WERI-Rb-1 (cell line): ENCODE measurements around the gene NUTF2.
"Not testable (repeated sequence)": the region's sequence is repeated elsewhere in the genome, so short reads cannot be mapped to it uniquely, and the experiment has no call there.

Experiments used
- DNase-seq: peaks from one replicate; pipeline ENCODE4 v3.0.0-alpha.2; 2020
- H3K27ac ChIP-seq: fragments of 250-450 bp; sonication (Bioruptor Pico); 2 replicates; pipeline ENCODE4 v1.5.1; 2020; ENCODE audit warnings: mild to moderate bottlenecking, moderate library complexity
- H3K27me3 ChIP-seq: fragments of 250-450 bp; sonication (Bioruptor Pico); 2 replicates; pipeline ENCODE4 v1.5.1; 2021; ENCODE audit warnings: mild to moderate bottlenecking, low read depth, moderate library complexity; ENCODE audit not compliant: insufficient read depth, severe bottlenecking
- H3K36me3 ChIP-seq: fragments of 250-450 bp; sonication (Bioruptor Pico); 2 replicates; pipeline ENCODE4 v1.5.1; 2020; ENCODE audit warnings: mild to moderate bottlenecking, moderate library complexity
- H3K4me3 ChIP-seq: 2 replicates; pipeline ENCODE4 v1.5.1; 2011; ENCODE audit warnings: low read depth, mild to moderate bottlenecking, control low read depth, low read length
- H3K9me3 ChIP-seq: fragments of 250-450 bp; sonication (Bioruptor Pico); 2 replicates; pipeline ENCODE4 v1.5.1; 2021; ENCODE audit warnings: mild to moderate bottlenecking, moderate library complexity; ENCODE audit not compliant: severe bottlenecking
- CTCF ChIP-seq: IDR thresholded peaks from 2 replicates; pipeline ENCODE4 v1.5.1; 2011; ENCODE audit warnings: low read depth, mild to moderate bottlenecking, control low read depth, inconsistent platforms, low read length

NUTF2 gene

DNA sequence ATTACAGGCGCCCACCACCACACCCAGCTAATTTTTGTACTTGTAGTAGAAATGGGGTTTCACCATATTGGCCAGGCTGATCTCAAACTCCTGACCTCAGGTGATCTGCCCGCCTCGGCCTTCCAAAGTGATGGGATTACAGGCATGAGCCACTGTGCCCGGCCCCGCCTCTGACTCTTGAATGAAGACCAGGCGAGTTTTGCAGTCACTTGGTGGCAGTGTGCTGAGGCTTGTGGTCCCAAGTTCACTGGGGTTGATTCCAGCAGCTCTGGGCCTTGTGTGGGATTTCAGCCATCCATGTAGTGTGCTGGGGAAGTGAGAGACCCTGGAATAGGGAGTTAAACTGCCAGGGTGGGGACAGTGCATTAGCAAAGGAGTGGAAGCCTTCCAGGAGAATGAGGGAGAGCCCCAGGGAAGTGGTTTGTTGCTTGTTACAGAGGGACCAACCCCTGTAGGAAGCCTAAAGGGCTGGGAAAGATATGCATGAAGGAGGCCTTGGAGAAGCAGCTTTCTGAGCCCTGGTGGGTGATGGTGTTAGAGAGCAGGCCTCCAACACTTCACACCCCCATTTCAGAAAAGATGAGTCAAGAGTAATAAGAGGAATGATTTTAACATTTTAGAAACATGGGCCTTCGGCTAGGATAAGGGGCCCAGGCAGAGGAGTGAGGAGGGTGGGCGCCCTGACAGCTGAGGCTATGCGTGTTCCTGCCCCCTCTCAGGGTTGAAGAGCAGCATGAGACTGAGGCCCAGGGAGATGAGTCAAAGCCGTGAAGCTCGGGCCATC lies 60.9 kb downstream of the NUTF2 start:
- Histone ChIP-seq H3K27ac (0 out of 2 replicates have a peak overlapping the region, but pooled peaks have one; percentile 4), H3K27me3 (no peaks in the 10 kb centered on the region), H3K4me3 (no peak overlapping the region), H3K9me3 (no peaks in the 10 kb centered on the region), H3K36me3 (peaks cover 16% of the 10 kb centered on the region)
- peak; percentile 43; the same call in 1 of the 2 replicates for TF ChIP-seq CTCF
- DNase-seq = peak; percentile 82

GRCh38 chr16:67909056-67909742 lies 62.5 kb downstream of the NUTF2 start:
- no peak for TF ChIP-seq CTCF
- no peak for DNase-seq
- no peaks in the 10 kb centered on the region for H3K27me3 ChIP-seq
- H3K27ac ChIP-seq = no peak overlapping the region
- no peak overlapping the region for H3K4me3 ChIP-seq
- H3K9me3 ChIP-seq = no peaks in the 10 kb centered on the region
- H3K36me3 ChIP-seq = peaks cover 16% of the 10 kb centered on the region

DNA sequence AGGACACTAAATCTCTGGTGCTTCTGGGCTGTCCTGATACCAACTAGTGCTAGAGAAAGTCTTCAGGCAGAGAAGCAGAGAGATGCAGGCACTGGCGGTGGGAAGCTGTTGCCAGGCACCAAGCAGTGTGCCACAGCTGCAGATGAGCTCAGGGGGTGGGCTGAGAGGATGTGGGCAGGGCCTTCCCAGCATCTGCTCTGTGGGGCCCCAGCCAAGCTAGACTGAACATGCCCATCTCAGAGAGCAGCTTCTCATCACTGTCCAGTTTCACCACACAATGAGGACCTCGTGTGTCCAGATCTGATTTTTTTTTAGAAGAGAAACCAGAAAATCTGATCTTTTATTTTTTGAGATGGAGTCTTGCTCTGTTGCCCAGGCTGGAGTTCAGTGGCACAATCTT lies 63.4 kb downstream of the NUTF2 start:
- H3K9me3 ChIP-seq = no peaks in the 10 kb centered on the region
- no peaks in the 10 kb centered on the region for H3K27me3 ChIP-seq
- no peak for DNase-seq
- peaks cover 16% of the 10 kb centered on the region for H3K36me3 ChIP-seq
- H3K4me3 ChIP-seq = no peak overlapping the region
- no peak for TF ChIP-seq CTCF
- no peak overlapping the region for H3K27ac ChIP-seq

DNA sequence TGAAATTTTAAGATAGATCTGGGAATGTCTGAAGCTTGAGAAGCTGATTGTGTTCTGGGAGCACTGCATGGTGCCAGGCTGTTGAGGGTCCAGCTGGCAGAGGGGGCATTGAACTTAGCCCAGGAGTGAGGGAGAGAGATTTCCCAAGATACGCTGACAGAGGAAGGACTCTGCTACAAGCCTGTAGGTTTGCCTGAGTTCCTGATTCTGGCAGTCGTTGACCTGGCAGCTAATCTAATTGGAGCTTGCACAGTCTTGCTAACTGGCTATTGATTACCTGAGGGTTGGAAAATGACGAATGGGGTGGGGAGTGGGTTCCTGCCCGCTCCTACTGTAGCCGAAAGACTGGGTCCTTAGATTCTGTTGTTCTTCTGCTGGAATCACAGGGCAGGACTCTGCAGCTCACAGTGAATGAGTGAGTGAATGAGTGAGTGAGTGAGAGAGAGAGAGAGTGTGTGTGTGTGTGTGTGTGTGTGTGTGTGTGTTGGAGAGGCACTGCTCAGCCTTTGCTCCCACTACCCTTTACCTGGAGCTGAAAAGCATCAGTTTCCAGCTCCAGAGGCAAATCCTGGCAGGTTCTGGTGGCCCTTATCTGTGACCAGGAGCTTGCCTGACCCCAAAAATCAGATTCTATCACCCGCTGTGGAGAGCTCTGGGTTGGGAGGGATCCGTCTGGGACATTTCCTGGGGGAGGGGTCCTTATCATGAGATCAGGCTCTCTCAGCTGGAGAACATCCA lies 68.2 kb downstream of the NUTF2 start:
- no peak for TF ChIP-seq CTCF
- Histone ChIP-seq H3K36me3 (peaks cover 8% of the 10 kb centered on the region), H3K4me3 (no peak overlapping the region), H3K27ac (no peak overlapping the region), H3K9me3 (no peaks in the 10 kb centered on the region), H3K27me3 (no peaks in the 10 kb centered on the region)
- no peak for DNase-seq

DNA sequence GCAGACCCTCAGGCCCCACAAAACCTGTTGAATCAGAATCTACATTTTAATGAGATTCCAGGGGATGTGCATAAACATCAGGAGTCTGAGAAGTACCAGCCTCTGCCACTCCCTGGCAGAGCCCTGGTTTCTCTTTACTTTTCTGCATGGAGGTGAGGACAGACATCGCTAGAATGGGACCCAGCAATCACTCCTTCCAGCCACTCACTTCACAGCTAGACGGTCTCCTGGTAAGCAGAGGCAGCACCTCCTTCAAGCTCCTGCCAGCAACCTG lies 68.7 kb downstream of the NUTF2 start:
- H3K36me3 ChIP-seq, H3K4me3 ChIP-seq, H3K27me3 ChIP-seq, H3K27ac ChIP-seq, H3K9me3 ChIP-seq, DNase-seq: not testable (repeated sequence)
